Midbrain (tissue), 1 donor: ENCODE data around the gene NCR3LG1.
"Not testable (repeated sequence)": the region's sequence is repeated elsewhere in the genome, so short reads cannot be mapped to it uniquely, and the experiment has no call there.

Experiments used
- DNase-seq: peaks from one replicate; lab custom pipeline; 2025; lab: John Stamatoyannopoulos, UW

The NCR3LG1 gene

GRCh38 chr11:17412488-17413180 lies 61.0 kb downstream of the NCR3LG1 start:
- no peak for DNase-seq

- no peak for DNase-seq
Observed at GRCh38 chr11:17413414-17414316, 62.1 kb downstream of the NCR3LG1 start.

GRCh38 chr11:17414317-17414737 lies 62.7 kb downstream of the NCR3LG1 start:
- no peak for DNase-seq

GRCh38 chr11:17414992-17415391 lies 63.4 kb downstream of the NCR3LG1 start:
- no peak for DNase-seq

- no peak for DNase-seq
Observed at GRCh38 chr11:17415523-17416104, 64.0 kb downstream of the NCR3LG1 start.

- no peak for DNase-seq
Observed at GRCh38 chr11:17416492-17416891, 64.9 kb downstream of the NCR3LG1 start.

GRCh38 chr11:17418444-17419081 lies 67.0 kb downstream of the NCR3LG1 start:
- no peak for DNase-seq

GRCh38 chr11:17421781-17422180 lies 70.2 kb downstream of the NCR3LG1 start:
- DNase-seq = no peak

GRCh38 chr11:17423533-17424310 lies 72.1 kb downstream of the NCR3LG1 start:
- no peak for DNase-seq

GRCh38 chr11:17426233-17426632 lies 74.6 kb downstream of the NCR3LG1 start:
- not testable (repeated sequence) for DNase-seq
